ENCODE measurements around the gene NYNRIN. TPM values are rescaled to one million over a fixed set of nuclear protein-coding genes. Genes with fewer than 3 reads are reported as not detected.

Gene NYNRIN
- total and polyA plus RNA-seq, 10 of the 15 experiments (the other 5 are each of a cell fraction or from before 2014, with no cell fraction given), result under 0.01 to 0.15 (median 0.01) TPM; not detected in 5

- no peak overlapping the region for H3K4me3 ChIP-seq
- ATAC-seq, result no peak
- WGBS (ENCODE audit: insufficient coverage, insufficient replicate concordance, low lambda C conversion rate, missing lambda C conversion rate), result 44% methylated on average over 18 of the region's 18 CpGs
- no TSS peak for BruUV-seq (replicated peaks)
- POLR2A ChIA-PET, result no interaction called here
- intact Hi-C loops (cut with micrococcal nuclease; ENCODE audit: unreplicated experiment), result no loop called here
- no peaks in the 10 kb centered on the region for H3K4me1 ChIP-seq (ENCODE audit: control insufficient read depth, insufficient read depth, low read length)
- no peak for FAIRE-seq
- TF ChIP-seq CBX5 (IDR thresholded peaks at IDR 0.05; ENCODE audit: low read depth) (no peak), ELK1 (IDR thresholded peaks at IDR 0.05; ENCODE audit: low read depth, low read length) (no peak), IRF5 (IDR thresholded peaks at IDR 0.05; ENCODE audit: borderline replicate concordance) (no peak), RFX5 (IDR thresholded peaks at IDR 0.05; ENCODE audit: low read depth, low read length) (no peak), ZNF274 (IDR thresholded peaks at IDR 0.05; ENCODE audit: insufficient read depth, insufficient read length) (no peak), NBN (IDR thresholded peaks at IDR 0.05) (no peak), EGR1 (IDR thresholded peaks at IDR 0.05; ENCODE audit: borderline replicate concordance in 1 of 2, low read depth in 2 of 2, low read length in 2 of 2) (no peak), SP1 (IDR thresholded peaks at IDR 0.05; ENCODE audit: low read depth, low read length) (no peak), RBBP5 (conservative IDR thresholded peaks at IDR 0.05) (no peak), ZNF24 (IDR thresholded peaks at IDR 0.05) (no peak), YBX1 (IDR thresholded peaks at IDR 0.05) (no peak)
- TF ChIP-seq, protein P1, sequence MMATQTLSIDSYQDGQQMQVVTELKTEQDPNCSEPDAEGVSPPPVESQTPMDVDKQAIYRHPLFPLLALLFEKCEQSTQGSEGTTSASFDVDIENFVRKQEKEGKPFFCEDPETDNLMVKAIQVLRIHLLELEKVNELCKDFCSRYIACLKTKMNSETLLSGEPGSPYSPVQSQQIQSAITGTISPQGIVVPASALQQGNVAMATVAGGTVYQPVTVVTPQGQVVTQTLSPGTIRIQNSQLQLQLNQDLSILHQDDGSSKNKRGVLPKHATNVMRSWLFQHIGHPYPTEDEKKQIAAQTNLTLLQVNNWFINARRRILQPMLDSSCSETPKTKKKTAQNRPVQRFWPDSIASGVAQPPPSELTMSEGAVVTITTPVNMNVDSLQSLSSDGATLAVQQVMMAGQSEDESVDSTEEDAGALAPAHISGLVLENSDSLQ (IDR thresholded peaks at IDR 0.05), result no peak
- RAD21 ChIA-PET (ENCODE audit: unreplicated experiment), result no interaction called here
- no peak overlapping the region for H3K9ac ChIP-seq (ENCODE audit: control insufficient read depth, insufficient read depth, low read length)
- H3K27ac ChIP-seq (ENCODE audit: control insufficient read depth, insufficient read depth), result no peak overlapping the region
- peaks cover 1 to 5% of the 10 kb centered on the region in 2 experiments; a peak in 2 of 4 replicates for H3K27me3 ChIP-seq (replicated peaks in 1 of 2; ENCODE audit: control insufficient read depth in 2 of 2, insufficient read depth in 2 of 2, low read length in 1 of 2)
- SMC1A ChIA-PET (ENCODE audit: uncharacterized antibody, unreplicated experiment), result no interaction called here
- H3K4me2 ChIP-seq (ENCODE audit: control insufficient read depth, insufficient read depth), result no peak overlapping the region
- no peak for DNase-seq (ENCODE audit: low read depth, low spot score)
- H3K9me3 ChIP-seq (replicated peaks; ENCODE audit: control insufficient read depth, insufficient read depth, low read length), result no peaks in the 10 kb centered on the region
- H2AFZ ChIP-seq (ENCODE audit: control insufficient read depth, low read depth, low read length), result no peak overlapping the region
- H3K79me2 ChIP-seq (ENCODE audit: control insufficient read depth, insufficient read depth, low read length), result no peaks in the 10 kb centered on the region
- CTCF ChIA-PET, result interaction anchor here (0.8 to 2.2 kb wide), 3 partner anchors 23 to 74 kb away, joined by 3 to 10 read pairs (median 9); no protein-coding TSS in a partner anchor
- no peaks in the 10 kb centered on the region for H3K36me3 ChIP-seq (ENCODE audit: control insufficient read depth in 2 of 2, insufficient read depth in 2 of 2, low read length in 1 of 2)
- in situ Hi-C loops (cut with MboI), result no loop called here
- no peaks in the 10 kb centered on the region for H4K20me1 ChIP-seq (ENCODE audit: control insufficient read depth, insufficient read depth)
Observed at GRCh38 chr14:24407608-24408325, 9.0 kb downstream of the NYNRIN start.
